ENCODE measurements around the gene GPR55.

GPR55 gene

GRCh38 chr2:230913406-230914143 lies 11.5 kb downstream of the GPR55 start:
- Histone ChIP-seq H3K4me1 (ENCODE audit: low read length) (no peaks in the 10 kb centered on the region), H3F3A (ENCODE audit: insufficient read depth, low read length) (no peaks in the 10 kb centered on the region), H3K9me2 (replicated peaks; ENCODE audit: insufficient read depth, low read length) (no peaks in the 10 kb centered on the region), H3K9me3 (replicated peaks; ENCODE audit: insufficient read depth, low read length) (no peaks in the 10 kb centered on the region), H3K9ac (ENCODE audit: low read length) (no peak overlapping the region), H3K27ac (ENCODE audit: low read length) (no peak overlapping the region), H3K79me2 (ENCODE audit: low read length) (no peaks in the 10 kb centered on the region), H2AFZ (ENCODE audit: low read length) (no peak overlapping the region), H3K36me3 (replicated peaks; ENCODE audit: insufficient read depth, low read length) (no peaks in the 10 kb centered on the region), H3K4me2 (ENCODE audit: low read depth, low read length) (no peak overlapping the region), H3K27me3 (replicated peaks; ENCODE audit: insufficient read depth, low read length) (no peaks in the 10 kb centered on the region), H4K20me1 (ENCODE audit: insufficient read depth, low read length) (no peaks in the 10 kb centered on the region), H3K4me3 (ENCODE audit: low read length) (no peak overlapping the region)
- DNase-seq, result peak; percentile 65
- no peak for TF ChIP-seq EZH2 (optimal IDR thresholded peaks at IDR 0.05; ENCODE audit: low read depth, low read length)
- TF ChIP-seq, protein P1, sequence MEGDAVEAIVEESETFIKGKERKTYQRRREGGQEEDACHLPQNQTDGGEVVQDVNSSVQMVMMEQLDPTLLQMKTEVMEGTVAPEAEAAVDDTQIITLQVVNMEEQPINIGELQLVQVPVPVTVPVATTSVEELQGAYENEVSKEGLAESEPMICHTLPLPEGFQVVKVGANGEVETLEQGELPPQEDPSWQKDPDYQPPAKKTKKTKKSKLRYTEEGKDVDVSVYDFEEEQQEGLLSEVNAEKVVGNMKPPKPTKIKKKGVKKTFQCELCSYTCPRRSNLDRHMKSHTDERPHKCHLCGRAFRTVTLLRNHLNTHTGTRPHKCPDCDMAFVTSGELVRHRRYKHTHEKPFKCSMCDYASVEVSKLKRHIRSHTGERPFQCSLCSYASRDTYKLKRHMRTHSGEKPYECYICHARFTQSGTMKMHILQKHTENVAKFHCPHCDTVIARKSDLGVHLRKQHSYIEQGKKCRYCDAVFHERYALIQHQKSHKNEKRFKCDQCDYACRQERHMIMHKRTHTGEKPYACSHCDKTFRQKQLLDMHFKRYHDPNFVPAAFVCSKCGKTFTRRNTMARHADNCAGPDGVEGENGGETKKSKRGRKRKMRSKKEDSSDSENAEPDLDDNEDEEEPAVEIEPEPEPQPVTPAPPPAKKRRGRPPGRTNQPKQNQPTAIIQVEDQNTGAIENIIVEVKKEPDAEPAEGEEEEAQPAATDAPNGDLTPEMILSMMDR (IDR thresholded peaks at IDR 0.05; ENCODE audit: low read length), result peak; percentile 77

GRCh38 chr2:230912724-230913123 lies 12.3 kb downstream of the GPR55 start:
- H3K4me3 ChIP-seq (ENCODE audit: low read length), result no peak overlapping the region
- H3K9me2 ChIP-seq (replicated peaks; ENCODE audit: insufficient read depth, low read length), result no peaks in the 10 kb centered on the region
- no peaks in the 10 kb centered on the region for H3F3A ChIP-seq (ENCODE audit: insufficient read depth, low read length)
- H3K4me1 ChIP-seq (ENCODE audit: low read length), result no peaks in the 10 kb centered on the region
- H3K79me2 ChIP-seq (ENCODE audit: low read length), result no peaks in the 10 kb centered on the region
- no peak overlapping the region for H3K4me2 ChIP-seq (ENCODE audit: low read depth, low read length)
- H3K9ac ChIP-seq (ENCODE audit: low read length), result no peak overlapping the region
- H4K20me1 ChIP-seq (ENCODE audit: insufficient read depth, low read length), result no peaks in the 10 kb centered on the region
- no peak for DNase-seq
- H3K9me3 ChIP-seq (replicated peaks; ENCODE audit: insufficient read depth, low read length), result no peaks in the 10 kb centered on the region
- TF ChIP-seq EZH2phosphoT487 (IDR thresholded peaks at IDR 0.05; ENCODE audit: low read length) (no peak), EZH2 (optimal IDR thresholded peaks at IDR 0.05; ENCODE audit: low read depth, low read length) (no peak)
- TF ChIP-seq, protein P1 (IDR thresholded peaks at IDR 0.05; ENCODE audit: low read length), result no peak
- H3K27me3 ChIP-seq (replicated peaks; ENCODE audit: insufficient read depth, low read length), result no peaks in the 10 kb centered on the region
- no peak overlapping the region for H2AFZ ChIP-seq (ENCODE audit: low read length)
- no peak overlapping the region for H3K27ac ChIP-seq (ENCODE audit: low read length)
- no peaks in the 10 kb centered on the region for H3K36me3 ChIP-seq (replicated peaks; ENCODE audit: insufficient read depth, low read length)

DNA sequence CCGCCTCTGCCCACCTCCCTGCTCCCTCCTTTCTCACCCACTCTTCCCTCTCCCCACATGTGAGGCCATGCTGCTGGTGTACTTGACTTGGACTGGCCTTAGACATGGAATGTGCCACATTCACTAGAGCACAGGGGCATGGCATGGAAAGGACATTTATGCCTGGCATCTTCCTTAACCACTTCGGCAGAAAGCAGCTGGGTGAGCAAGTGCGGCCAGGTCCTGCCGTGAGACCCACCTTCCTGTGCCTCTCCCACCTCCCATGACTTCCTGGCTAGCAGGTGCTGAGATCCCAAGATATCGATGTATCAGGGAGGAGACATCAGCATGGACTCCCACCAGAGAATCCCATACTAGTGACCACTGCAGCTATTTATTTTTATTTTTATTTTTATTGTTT lies 13.0 kb downstream of the GPR55 start:
- H3K27ac ChIP-seq (ENCODE audit: low read length), result no peak overlapping the region
- H3K4me2 ChIP-seq (ENCODE audit: low read depth, low read length), result no peak overlapping the region
- H3K9ac ChIP-seq (ENCODE audit: low read length), result no peak overlapping the region
- no peak overlapping the region for H2AFZ ChIP-seq (ENCODE audit: low read length)
- H3K4me3 ChIP-seq (ENCODE audit: low read length), result no peak overlapping the region
- no peaks in the 10 kb centered on the region for H3K4me1 ChIP-seq (ENCODE audit: low read length)
- no peaks in the 10 kb centered on the region for H3K79me2 ChIP-seq (ENCODE audit: low read length)
- no peak for DNase-seq
- H3K36me3 ChIP-seq (replicated peaks; ENCODE audit: insufficient read depth, low read length), result no peaks in the 10 kb centered on the region
- H3K9me2 ChIP-seq (replicated peaks; ENCODE audit: insufficient read depth, low read length), result no peaks in the 10 kb centered on the region
- no peaks in the 10 kb centered on the region for H4K20me1 ChIP-seq (ENCODE audit: insufficient read depth, low read length)
- H3F3A ChIP-seq (ENCODE audit: insufficient read depth, low read length), result no peaks in the 10 kb centered on the region
- H3K27me3 ChIP-seq (replicated peaks; ENCODE audit: insufficient read depth, low read length), result no peaks in the 10 kb centered on the region
- TF ChIP-seq, protein P1 (IDR thresholded peaks at IDR 0.05; ENCODE audit: low read length), result no peak
- TF ChIP-seq EZH2 (optimal IDR thresholded peaks at IDR 0.05; ENCODE audit: low read depth, low read length) (no peak), EZH2phosphoT487 (IDR thresholded peaks at IDR 0.05; ENCODE audit: low read length) (no peak)
- no peaks in the 10 kb centered on the region for H3K9me3 ChIP-seq (replicated peaks; ENCODE audit: insufficient read depth, low read length)
